Left ventricle myocardium superior (tissue), 1 donor: ENCODE data around the gene SYCP2L. TPM values are rescaled to one million over a fixed set of nuclear protein-coding genes. Genes with fewer than 3 reads are reported as not detected.
A peak's percentile ranks its signal among the peaks of the same experiment; 100 is the strongest.

ENCODE experiments used
- ATAC-seq: fragments of 200-7000 bp; cut with Tn5 transposase; one replicate; pipeline ENCODE4 v1.9.1; 2020; ENCODE audit warnings: mild to moderate bottlenecking, moderate library complexity
- DNase-seq: peaks from one replicate; pipeline ENCODE4 v3.0.0-alpha.2; 2020
- intact Hi-C: fragments of 100-400 bp; cut with micrococcal nuclease; formaldehyde crosslinking; loops from one replicate; pipeline ENCODE4 v1.11.0; 2022
- total RNA-seq: library from RNA; stranded (reverse); fragmentation: NEBNext Ultra II Directional; extraction: Animal tissue kit (Norgen Biotek cat#: 25700); gene quantifications from one replicate; pipeline ENCODE4 v1.2.1, GENCODE V29; 2021
- donor health status: DM: no; HTN: yes; CAD: no; lungs with severe emphysema.

The SYCP2L gene
- total RNA-seq, 1 donor from 2014 or later, result 1.1 TPM

DNA sequence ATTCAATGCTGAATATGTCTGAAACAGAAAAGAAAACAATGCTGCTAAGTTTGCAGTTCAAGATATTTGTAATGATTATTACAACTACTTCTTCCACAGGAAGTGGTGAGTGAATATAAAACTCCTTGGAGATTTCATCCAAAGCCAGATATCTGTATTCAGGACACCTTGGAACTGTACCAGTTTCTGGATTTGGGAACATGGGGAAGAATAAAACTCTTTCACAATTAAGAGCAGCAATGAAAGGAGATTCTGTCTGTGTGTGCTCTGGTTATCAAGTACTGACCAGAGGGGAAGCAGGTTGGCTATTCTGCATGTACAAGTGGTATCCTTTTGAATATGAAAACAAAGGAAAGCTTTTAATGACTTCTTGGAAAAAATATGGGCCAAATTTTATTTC lies 136.2 kb downstream of the SYCP2L start:
- DNase-seq, result no peak
- ATAC-seq, result peak; percentile 77
- intact Hi-C loops, result no loop called here

Other genes with a start within 250 kb of the SYCP2L start
- gene C6orf52, start 192.4 kb upstream of the SYCP2L start, total RNA-seq, result not detected
- gene PAK1IP1, start 192.1 kb upstream of the SYCP2L start, total RNA-seq, result 11.0 TPM
- 128 TPM for gene TMEM14C, start 164.0 kb upstream of the SYCP2L start, total RNA-seq
- 115 TPM for gene TMEM14B, start 139.2 kb upstream of the SYCP2L start, total RNA-seq
- gene MAK, start 48.5 kb upstream of the SYCP2L start, total RNA-seq, result 0.07 TPM
- not detected for gene GCM2, start 5.0 kb upstream of the SYCP2L start, total RNA-seq
- gene ELOVL2, start 157.3 kb downstream of the SYCP2L start, total RNA-seq, result 1.3 TPM
- 13.1 TPM for gene SMIM13, start 206.8 kb downstream of the SYCP2L start, total RNA-seq
- gene ERVFRD-1, start 224.7 kb downstream of the SYCP2L start, total RNA-seq, result 0.12 TPM